ENCODE measurements around the gene SLC6A8.

DNA sequence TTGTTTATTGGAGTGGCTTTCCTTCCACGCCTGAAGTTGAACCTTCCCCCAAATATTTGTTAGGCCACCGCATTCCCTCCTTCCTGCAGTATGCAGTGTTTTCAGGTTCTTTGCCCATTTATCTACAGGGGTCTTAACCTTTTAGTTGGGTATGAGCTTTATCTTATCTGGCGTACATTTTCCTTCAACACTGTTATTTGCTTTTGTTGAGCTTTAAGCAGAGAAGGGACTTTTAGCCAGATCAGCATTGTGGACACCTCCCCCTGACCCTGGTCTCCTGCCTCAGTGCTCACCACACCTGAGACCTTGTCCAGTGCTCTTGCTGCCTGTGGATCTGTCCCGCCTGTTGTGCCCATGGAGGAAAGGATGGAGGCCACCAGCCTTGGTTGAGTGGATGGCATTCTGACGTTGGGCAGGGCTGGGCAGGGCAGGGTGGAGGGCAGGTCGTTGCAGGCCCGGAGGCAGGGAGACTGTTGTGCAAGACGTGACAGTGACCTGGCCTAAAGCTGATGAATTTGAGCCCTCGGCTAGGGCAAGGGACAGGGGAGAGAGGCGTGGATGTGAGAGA lies 41.7 kb upstream of the SLC6A8 start:
- TF ChIP-seq, protein P1, sequence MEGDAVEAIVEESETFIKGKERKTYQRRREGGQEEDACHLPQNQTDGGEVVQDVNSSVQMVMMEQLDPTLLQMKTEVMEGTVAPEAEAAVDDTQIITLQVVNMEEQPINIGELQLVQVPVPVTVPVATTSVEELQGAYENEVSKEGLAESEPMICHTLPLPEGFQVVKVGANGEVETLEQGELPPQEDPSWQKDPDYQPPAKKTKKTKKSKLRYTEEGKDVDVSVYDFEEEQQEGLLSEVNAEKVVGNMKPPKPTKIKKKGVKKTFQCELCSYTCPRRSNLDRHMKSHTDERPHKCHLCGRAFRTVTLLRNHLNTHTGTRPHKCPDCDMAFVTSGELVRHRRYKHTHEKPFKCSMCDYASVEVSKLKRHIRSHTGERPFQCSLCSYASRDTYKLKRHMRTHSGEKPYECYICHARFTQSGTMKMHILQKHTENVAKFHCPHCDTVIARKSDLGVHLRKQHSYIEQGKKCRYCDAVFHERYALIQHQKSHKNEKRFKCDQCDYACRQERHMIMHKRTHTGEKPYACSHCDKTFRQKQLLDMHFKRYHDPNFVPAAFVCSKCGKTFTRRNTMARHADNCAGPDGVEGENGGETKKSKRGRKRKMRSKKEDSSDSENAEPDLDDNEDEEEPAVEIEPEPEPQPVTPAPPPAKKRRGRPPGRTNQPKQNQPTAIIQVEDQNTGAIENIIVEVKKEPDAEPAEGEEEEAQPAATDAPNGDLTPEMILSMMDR (IDR thresholded peaks at IDR 0.05; ENCODE audit: borderline replicate concordance, extremely low read depth, low read length, poor library complexity, severe bottlenecking), result no peak
- TF ChIP-seq EZH2 (IDR thresholded peaks at IDR 0.05; ENCODE audit: borderline replicate concordance, low read depth, low read length, severe bottlenecking), result no peak

Data from DND-41 (cell line).